K562 (cell line): ENCODE data around the gene COL4A1. TPM values are rescaled to one million over a fixed set of nuclear protein-coding genes. Genes with fewer than 3 reads are reported as not detected.

Source experiments
- ATAC-seq: fragments of 200-7000 bp; cut with Tn5 transposase; 3 replicates; pipeline ENCODE4 v1.9.1; 2020; ENCODE audit warnings: moderate library complexity
- BruUV-seq: library from RNA; stranded (reverse); fragments of 400-500 nt; replicated peaks from 2 replicates; lab custom pipeline; 2021; lab: Mats Ljungman, UMichigan
- CTCF ChIA-PET: fragments of 300-600 bp; formaldehyde crosslinking; extraction: SDS; loops from one replicate; lab custom pipeline; 2021; ENCODE audit warnings: low intra/inter-chr PET ratio; lab: Yijun Ruan, JAX
- POLR2A ChIA-PET: fragments of 300-600, 350-650 bp; sonication (Branson Sonifier 250); formaldehyde crosslinking; extraction: SDS; loops from one replicate; lab custom pipeline; 2021; ENCODE audit warnings: antibody characterized with exemption, inconsistent platforms; lab: Yijun Ruan, JAX
- DNase-seq, 4 experiments: peaks; one replicate each; pipeline versions ENCODE4 v3.0.0 to v3.0.0-alpha.2; 2011 to 2018; ENCODE audit warnings: low spot score in 3 of 4, mixed read lengths in 3 of 4; ENCODE audit errors: extremely low read depth in 1 of 4
- FAIRE-seq: peaks from 2 replicates; lab custom pipeline; 2011; peaks lifted over from hg19 to GRCh38; lab: Jason Lieb, UNC
- H2AFZ ChIP-seq: 2 replicates; pipeline ENCODE4 v1.6.0; 2011; ENCODE audit warnings: low read depth, low read length, control low read depth, inconsistent platforms
- H3K27ac ChIP-seq: fragments of 200-600 bp; 3 replicates; pipeline ENCODE4 v1.8.0; 2011; ENCODE audit warnings: low read depth, mild to moderate bottlenecking, control low read depth, inconsistent platforms, low read length, moderate library complexity, mixed read lengths; ENCODE audit errors: extremely low read depth
- H3K27me3 ChIP-seq, 2 experiments: fragments of 300-600 bp in 1 of 2; 2 replicates in 1 of 2; 3 replicates in 1 of 2; pipeline versions ENCODE4 v1.6.0 to v1.8.0; 2011; ENCODE audit warnings: inconsistent platforms in 2 of 2, low read length in 2 of 2, mild to moderate bottlenecking in 1 of 2, mixed read lengths in 1 of 2, moderate library complexity in 1 of 2; ENCODE audit not compliant: control insufficient read depth in 2 of 2, insufficient read depth in 2 of 2
- H3K36me3 ChIP-seq: fragments of 300-600 bp; 3 replicates; pipeline ENCODE4 v1.8.0; 2011; ENCODE audit warnings: mild to moderate bottlenecking, low read length, inconsistent platforms; ENCODE audit not compliant: control insufficient read depth, insufficient read depth
- H3K4me1 ChIP-seq, 2 experiments: fragments of 200-600 bp in 1 of 2; replicated peaks in 1 of 2; 2 replicates in 1 of 2; 3 replicates in 1 of 2; pipeline versions ENCODE4 v1.5.1 to v1.8.0; 2011; ENCODE audit warnings: inconsistent platforms in 2 of 2, low read length in 2 of 2, mild to moderate bottlenecking in 1 of 2, mixed read lengths in 1 of 2, moderate library complexity in 1 of 2; ENCODE audit not compliant: control insufficient read depth in 2 of 2, insufficient read depth in 2 of 2
- H3K4me2 ChIP-seq: 2 replicates; pipeline ENCODE4 v1.6.1; 2011; ENCODE audit warnings: low read length, control low read depth, inconsistent platforms, mixed read lengths; ENCODE audit not compliant: insufficient read depth
- H3K4me3 ChIP-seq: fragments of 200-600 bp; sonication (generic), shearing (Covaris generic); 2 replicates; pipeline ENCODE4 v1.5.1; 2016; ENCODE audit warnings: control low read depth, inconsistent platforms
- H3K79me2 ChIP-seq: fragments of 200-600 bp; 3 replicates; pipeline ENCODE4 v1.8.0; 2011; ENCODE audit warnings: low read length, inconsistent platforms; ENCODE audit not compliant: control insufficient read depth, insufficient read depth
- H3K9ac ChIP-seq, 2 experiments: 2 replicates each; pipeline versions ENCODE4 v1.6.0 to v1.6.1; 2011; ENCODE audit warnings: low read depth in 2 of 2, low read length in 2 of 2, control low read depth in 1 of 2, inconsistent platforms in 1 of 2, mild to moderate bottlenecking in 1 of 2, mixed read lengths in 1 of 2; ENCODE audit not compliant: insufficient read depth in 1 of 2
- H3K9me1 ChIP-seq: one replicate; pipeline ENCODE4 v1.6.0; 2011; ENCODE audit warnings: inconsistent platforms, mild to moderate bottlenecking, low read length, moderate library complexity; ENCODE audit not compliant: control insufficient read depth, insufficient read depth
- H3K9me3 ChIP-seq: replicated peaks from 2 replicates; pipeline ENCODE4 v1.5.1; 2011; ENCODE audit warnings: low read depth, low read length, inconsistent platforms; ENCODE audit not compliant: control insufficient read depth, insufficient read depth
- H4K20me1 ChIP-seq: replicated peaks from 2 replicates; pipeline ENCODE4 v1.6.1; 2011; ENCODE audit warnings: low read length, inconsistent platforms, mixed read lengths; ENCODE audit not compliant: control insufficient read depth, insufficient read depth
- ATF6 ChIP-seq: sonication (generic); formaldehyde crosslinking; IDR thresholded peaks from 2 replicates; pipeline ENCODE4 v1.4.0; 2020; ENCODE audit warnings: mild to moderate bottlenecking, missing genetic modification reagents
- CREM ChIP-seq: IDR thresholded peaks from 2 replicates; pipeline ENCODE4 v1.6.1; 2014; ENCODE audit warnings: antibody characterized with exemption, low read depth
- NELFE ChIP-seq: IDR thresholded peaks from 2 replicates; pipeline ENCODE4 v1.6.1; 2011; ENCODE audit warnings: mild to moderate bottlenecking; ENCODE audit not compliant: insufficient read depth, insufficient read length
- PCBP1 ChIP-seq: fragments of 200-400 bp; formaldehyde crosslinking; IDR thresholded peaks from 2 replicates; pipeline ENCODE4 v1.6.1; 2018; ENCODE audit warnings: mild to moderate bottlenecking, low read depth, low read length; ENCODE audit not compliant: poor library complexity, severe bottlenecking
- TGIF2 ChIP-seq: sonication (generic); formaldehyde crosslinking; IDR thresholded peaks from 2 replicates; pipeline ENCODE4 v1.8.1; 2022; ENCODE audit warnings: mild to moderate bottlenecking, missing genetic modification reagents, moderate library complexity
- THRA ChIP-seq: fragments of 450-650 bp; IDR thresholded peaks from 2 replicates; pipeline ENCODE4 v1.6.1; 2017; ENCODE audit warnings: mild to moderate bottlenecking, moderate library complexity
- ZNF146 ChIP-seq: IDR thresholded peaks from one replicate; pipeline ENCODE4 v1.6.1; 2018; ENCODE audit warnings: missing compliant biosample characterization; ENCODE audit not compliant: unreplicated experiment
- WGBS: fragments of 100-300 bp; shearing (Covaris generic); methylation state at CpG from one replicate; pipeline ENCODE4 v1.1.6; 2016; ENCODE audit warnings: low coverage, mixed read lengths; ENCODE audit not compliant: insufficient coverage; ENCODE audit errors: missing lambda C conversion rate; 5-methylcytosine and 5-hydroxymethylcytosine counted together
- in situ Hi-C: fragments of 300-500 bp; cut with MboI; formaldehyde crosslinking; loops from 4 replicates; pipeline ENCODE4 v1.15.0; 2018; ENCODE audit warnings: inconsistent platforms, mixed read lengths
- intact Hi-C: fragments of 100-400 bp; cut with micrococcal nuclease; formaldehyde crosslinking; loops from 2 replicates; pipeline ENCODE4 v1.14.2; 2022
- polyA plus RNA-seq, 8 experiments: library from polyadenylated mRNA; depleted of rRNA in 4 of 8; stranded (reverse) in 5 of 8; unstranded in 3 of 8; fragments of >200 nt; fragmentation: Nextera tagmentation in 2 of 8; fragmentation: Illumina TruSeq in 1 of 8; extraction: Ambion mirVana in 2 of 8; extraction: Trizol in 1 of 8; gene quantifications; 2 replicates each; pipeline versions ENCODE4 v1.2.1 to v1.2.3, GENCODE V29; 2011 to 2014; ENCODE audit warnings: inconsistent platforms in 1 of 8, missing spikeins in 1 of 8
- total RNA-seq, 7 experiments: library from RNA; depleted of rRNA in 6 of 7; stranded (reverse); fragments of >200 nt in 6 of 7; fragmentation: Illumina TruSeq in 2 of 7; extraction: Trizol in 2 of 7; gene quantifications; 2 replicates each; pipeline versions ENCODE4 v1.2.1 to v1.2.3, GENCODE V29; 2011 to 2021; ENCODE audit warnings: low replicate concordance in 1 of 7

Gene COL4A1
- total and polyA plus RNA-seq, 9 of the 15 experiments (the other 6 are each of a cell fraction or from before 2014, with no cell fraction given) = 0.35 TPM; not detected in 8

GRCh38 chr13:110285991-110286832, 20.7 kb downstream of the COL4A1 start (continued):
- TF ChIP-seq PCBP1 (no peak), TGIF2 (no peak)
- TF ChIP-seq, all 486 proteins: peak for 0

GRCh38 chr13:110284779-110285484, 22.0 kb downstream of the COL4A1 start:
- no peak for DNase-seq
- TF ChIP-seq ZNF146 (CRISPR knock-in tag) (no peak), CREM (no peak), NELFE (no peak), ATF6 (CRISPR knock-in tag) (no peak), THRA (no peak)

More at GRCh38 chr13:110284779-110285484, 22.0 kb downstream of the COL4A1 start:
- FAIRE-seq (no peak), ATAC-seq (no peak)
- no TSS peak for BruUV-seq
- no peak overlapping the region for H2AFZ ChIP-seq
- no peaks in the 10 kb centered on the region for H3K79me2 ChIP-seq
- ChIA-PET POLR2A (no interaction called here), CTCF (no interaction called here)
- H3K9me1 ChIP-seq = no peaks in the 10 kb centered on the region
- H3K27me3 ChIP-seq = peaks cover 0 to 7% of the 10 kb centered on the region in 2 experiments; a peak in 2 of 5 replicates
- intact Hi-C loops (no loop called here), in situ Hi-C loops (no loop called here)
- no peak overlapping the region for H3K27ac ChIP-seq
- no peaks in the 10 kb centered on the region for H3K4me1 ChIP-seq
- 0% methylated on average over 9 of the region's 11 CpGs for WGBS
- H3K9me3 ChIP-seq = no peaks in the 10 kb centered on the region
- no peak overlapping the region for H3K4me3 ChIP-seq
- H4K20me1 ChIP-seq = no peaks in the 10 kb centered on the region
- H3K36me3 ChIP-seq = no peaks in the 10 kb centered on the region
- no peak overlapping the region for H3K4me2 ChIP-seq
- H3K9ac ChIP-seq = no peak overlapping the region
